HG03097 (cell line): ENCODE data around the gene FALEC.

Experiments used
- ATAC-seq: cut with Tn5 transposase; IDR thresholded peaks from one replicate; pipeline ENCODE4 v1.9.1; 2021; ENCODE audit not compliant: unreplicated experiment, low FRiP score

The FALEC gene

DNA sequence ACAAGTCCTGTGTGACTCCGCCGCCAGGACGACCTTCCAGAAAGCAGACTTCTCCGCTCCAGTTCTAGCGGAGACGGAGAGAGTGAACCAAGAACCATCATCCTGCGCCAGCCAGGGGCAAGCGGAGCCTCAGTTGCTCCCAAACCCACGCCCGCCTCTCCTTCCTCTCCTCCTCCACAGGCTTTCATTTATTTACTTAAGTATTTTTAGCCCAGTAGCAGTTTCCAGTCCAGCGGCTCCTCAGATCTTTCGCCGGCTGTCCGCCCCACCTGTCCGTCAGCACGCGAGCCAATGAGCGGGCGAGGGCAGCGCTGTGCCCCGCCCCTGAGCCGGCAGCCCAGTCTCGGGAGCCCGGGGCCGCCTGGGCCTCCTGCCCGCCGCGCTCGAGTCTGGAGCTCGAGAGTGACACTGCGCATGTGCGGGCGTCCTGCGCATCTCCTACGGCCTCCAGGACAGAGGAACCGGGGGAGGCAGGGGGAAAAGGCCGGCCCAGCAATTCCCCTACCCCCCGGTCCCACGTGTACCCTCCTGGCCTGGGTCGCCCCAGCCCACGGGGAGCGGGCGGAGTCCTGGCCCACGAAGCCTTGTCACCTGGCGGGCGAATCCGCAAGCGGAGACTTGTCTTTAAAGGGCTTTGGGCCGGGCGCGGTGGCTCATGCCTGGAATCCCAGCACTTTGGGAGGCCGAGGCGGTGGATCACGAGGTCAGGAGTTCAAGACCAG, at the start of gene FALEC:
Gene FALEC (plus strand): TSS at position 425 of the 722 bp plus-strand sequence.
- ATAC-seq = peak; percentile 98

DNA sequence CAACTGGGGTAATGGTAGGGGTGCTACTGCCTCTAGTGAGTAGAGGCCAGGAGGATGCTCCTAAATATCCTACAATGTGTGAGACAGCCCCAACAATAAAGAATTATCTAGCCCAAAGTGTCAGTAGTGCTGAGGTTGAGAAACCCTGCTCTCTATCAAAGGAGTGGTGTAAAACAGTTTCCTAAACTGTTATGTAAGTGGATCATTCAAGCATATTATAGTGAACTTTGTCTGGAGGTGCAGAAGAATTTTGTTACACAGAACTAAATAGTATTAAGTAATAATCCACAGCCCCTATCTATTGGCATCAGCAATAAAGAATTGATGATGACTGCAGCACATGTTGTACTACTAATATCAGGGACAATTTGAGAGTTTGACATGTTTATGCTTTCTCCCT, 48.6 kb upstream of the FALEC start:
- ATAC-seq = no peak

DNA sequence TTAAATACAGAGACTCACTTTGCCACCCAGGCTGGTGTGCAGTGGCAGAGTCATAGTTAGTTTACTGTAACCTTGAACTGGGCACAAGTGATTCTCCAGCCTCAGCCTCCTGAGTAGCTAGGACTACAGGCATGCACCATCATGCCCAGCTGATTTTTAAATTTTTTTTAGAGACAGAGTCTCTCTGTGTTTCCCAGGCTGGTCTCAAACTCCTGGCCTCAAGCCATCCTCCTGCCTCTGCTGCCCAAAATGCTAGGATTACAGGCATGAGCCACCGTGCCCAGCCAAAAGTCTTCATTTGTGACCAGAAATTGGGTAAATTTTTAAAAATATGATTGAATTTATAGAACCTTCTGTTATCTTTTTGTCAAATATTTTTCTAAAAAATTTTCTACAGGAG, 46.3 kb upstream of the FALEC start:
- no peak for ATAC-seq

DNA sequence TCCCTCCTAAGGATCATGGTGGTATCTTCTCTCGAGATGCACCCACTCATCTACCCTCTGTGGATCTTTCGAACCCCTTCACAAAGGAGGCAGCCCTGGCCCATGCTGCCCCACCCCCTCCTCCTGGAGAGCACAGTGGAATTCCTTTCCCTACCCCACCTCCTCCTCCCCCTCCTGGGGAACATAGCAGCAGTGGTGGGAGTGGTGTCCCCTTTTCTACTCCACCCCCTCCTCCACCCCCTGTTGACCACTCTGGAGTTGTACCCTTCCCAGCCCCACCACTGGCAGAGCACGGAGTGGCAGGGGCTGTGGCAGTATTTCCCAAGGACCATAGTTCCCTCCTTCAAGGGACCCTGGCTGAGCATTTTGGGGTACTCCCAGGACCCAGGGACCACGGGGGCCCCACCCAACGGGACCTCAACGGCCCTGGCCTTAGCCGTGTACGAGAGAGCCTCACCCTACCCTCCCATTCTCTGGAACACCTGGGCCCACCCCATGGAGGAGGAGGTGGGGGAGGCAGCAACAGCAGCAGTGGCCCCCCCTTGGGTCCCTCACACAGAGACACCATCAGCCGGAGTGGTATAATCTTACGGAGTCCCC, 42.9 kb upstream of the FALEC start:
- no peak for ATAC-seq

DNA sequence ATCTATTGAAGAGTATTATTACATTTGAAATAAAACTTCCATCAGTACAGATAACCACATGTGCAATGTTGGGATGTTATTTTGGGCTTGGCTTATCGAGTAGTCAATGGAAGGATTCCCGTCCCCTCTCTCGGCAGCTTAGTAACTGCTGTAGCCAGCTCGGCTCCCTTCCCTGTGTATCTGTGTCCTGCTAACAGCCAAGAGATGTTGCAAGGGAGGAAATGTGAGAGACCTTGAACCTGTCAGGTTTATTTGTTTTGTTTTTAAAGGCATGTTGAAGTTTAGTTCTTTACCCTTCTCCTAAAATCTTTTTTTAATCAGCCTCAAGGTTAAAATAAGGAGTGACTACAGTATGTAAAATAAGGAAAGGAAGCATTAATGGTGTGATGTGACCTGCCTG, 41.9 kb upstream of the FALEC start:
- no peak for ATAC-seq

DNA sequence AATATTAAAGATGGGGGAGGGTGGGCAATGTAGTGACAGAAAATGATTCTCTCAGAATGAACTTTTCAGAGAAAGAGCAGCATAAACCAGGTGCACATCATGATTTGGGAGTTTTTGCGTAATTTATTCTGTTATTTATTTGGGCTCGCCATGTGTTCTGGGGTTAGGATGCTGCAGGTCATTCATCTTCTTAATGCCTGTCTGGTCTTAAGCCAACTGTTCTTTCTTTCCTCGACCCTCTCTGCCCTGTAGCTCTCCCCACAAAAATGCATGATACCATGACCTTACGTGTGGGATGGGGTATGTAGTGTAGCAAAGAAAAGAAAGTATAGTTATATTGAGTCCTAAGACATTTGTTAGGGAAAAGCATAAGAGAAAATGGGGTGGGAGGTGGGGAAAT, 40.7 kb upstream of the FALEC start:
- ATAC-seq = no peak

DNA sequence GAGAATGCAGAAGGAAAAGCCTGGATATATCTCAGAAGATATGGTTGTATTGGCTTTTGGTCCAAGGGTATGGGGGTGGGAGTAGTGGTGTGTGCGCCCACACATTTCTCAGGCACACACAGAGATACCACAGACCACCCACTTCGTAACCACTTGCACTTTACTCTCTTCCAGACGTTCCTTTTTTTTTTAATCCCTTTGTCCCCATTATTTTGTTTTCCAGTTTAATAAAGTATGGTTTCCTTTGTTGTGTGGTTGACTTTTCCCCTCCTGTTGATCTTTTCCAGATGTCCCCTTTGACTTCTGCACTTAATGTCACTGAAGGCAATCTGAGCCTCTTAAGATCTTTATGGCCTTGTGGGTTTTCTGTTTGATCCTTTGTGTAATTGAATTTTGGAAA, 38.8 kb upstream of the FALEC start:
- no peak for ATAC-seq

DNA sequence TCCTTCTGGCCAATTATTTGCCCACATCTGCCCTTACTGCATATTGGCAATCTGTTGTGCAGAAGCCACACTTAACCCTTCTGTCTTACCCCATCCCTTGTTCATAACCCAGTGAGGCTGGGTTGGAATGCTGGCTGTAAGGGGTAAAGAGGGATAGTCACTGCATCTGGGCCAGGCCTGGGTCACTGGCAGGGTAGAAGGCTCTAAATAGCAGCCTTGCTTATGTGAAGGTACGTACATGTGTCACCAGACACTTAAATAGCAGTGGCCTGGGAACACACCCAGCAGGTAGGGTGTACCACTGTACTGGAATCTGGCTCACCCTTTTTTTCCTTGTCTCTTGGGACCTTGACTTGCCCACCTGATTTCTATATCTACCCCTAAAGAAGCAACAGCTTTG, 38.2 kb upstream of the FALEC start:
- no peak for ATAC-seq

DNA sequence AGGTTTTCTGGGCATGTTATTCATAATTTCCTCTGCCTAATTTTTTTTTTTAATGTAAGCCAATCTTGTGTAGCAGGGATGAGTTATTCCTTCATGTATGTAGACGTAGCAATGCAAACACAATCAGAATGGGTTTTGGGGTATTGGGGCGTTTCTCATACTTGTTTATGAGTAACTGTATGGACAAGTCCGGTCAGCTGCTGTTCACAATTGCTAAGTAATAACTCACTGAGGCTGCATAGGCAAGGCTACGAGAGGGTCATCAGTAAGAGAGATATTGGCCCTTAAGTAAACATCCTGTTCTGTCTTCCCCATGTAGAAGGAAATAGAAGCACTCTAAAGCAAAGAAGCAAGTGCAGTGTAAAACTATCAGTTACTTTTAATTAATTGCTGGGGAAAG, 37.8 kb upstream of the FALEC start:
- no peak for ATAC-seq

DNA sequence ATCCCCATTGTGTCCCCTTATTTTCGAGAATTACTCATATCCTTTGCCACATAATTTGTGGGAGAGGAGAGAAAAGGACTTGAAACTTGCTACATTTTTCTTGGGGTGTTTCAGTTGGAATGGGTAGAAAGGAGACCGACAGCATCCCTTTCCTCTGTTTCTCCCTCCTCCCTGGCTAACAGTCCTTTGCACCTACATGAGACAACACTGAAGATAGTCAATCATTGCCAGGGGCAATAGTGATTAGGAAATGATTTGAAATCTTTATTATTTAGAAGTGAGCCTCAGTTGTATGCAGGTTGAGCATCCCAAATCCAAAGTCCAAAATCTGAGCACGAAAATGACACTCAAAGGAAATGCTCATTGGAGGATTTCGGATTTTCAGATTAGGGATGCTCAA, 36.2 kb upstream of the FALEC start:
- no peak for ATAC-seq

DNA sequence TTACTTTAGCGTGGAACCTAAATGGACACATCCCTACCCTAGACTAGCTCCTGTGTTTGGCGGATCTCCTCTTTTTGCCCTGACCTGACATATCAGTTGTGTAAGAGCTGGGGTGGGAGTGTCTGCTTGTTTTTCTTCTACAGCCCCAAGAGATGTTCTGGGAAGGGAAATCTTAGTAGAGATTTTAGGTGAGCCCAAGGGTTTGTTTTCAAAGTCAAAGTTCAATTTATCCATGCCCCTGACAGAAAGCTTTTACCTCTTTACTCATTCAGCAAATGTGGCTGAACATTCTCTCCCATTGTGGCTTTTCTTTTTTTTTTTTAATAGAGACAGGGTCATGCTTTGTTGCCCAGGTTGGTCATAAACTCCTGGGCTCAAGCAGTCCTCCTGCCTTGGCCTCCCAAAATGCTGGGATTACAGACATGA, 35.6 kb upstream of the FALEC start:
- no peak for ATAC-seq

DNA sequence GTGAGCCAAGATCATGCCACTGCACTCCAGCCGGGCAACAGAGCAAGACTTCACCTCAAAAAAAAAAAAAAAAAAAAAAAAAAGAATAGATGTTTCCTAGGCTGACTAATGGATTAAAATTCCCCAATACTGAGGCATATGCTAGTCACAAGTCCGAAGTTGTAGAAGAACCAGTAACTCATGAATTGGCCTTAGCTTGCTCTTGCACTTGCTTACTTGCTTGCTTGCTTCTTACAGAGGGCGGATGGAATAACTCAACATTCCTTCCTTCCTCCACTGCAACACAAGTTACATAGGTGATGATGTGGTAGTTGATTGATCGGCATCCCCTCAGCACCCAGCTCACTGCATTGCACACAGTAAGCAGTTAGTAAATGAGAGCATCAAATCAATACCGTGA, 31.1 kb upstream of the FALEC start:
- ATAC-seq = no peak

DNA sequence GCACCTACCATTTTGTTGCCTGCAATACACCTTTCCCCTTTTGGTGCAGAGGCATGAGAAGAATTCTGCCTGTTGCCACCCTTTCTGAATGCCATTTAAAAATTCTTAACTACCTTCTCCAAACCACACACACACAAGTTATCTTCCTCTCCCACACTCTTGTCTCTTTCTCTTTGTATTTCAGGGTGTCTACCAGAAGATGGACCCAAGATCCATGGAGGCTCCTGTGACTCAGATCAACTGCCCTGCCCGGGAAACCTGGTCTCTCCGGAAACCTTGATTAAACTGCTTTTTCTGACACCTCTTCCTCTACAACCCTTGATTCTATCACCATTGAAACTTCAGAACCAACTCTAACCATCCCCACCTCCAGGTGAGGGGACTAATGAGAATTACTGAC, 30.7 kb upstream of the FALEC start:
- no peak for ATAC-seq

DNA sequence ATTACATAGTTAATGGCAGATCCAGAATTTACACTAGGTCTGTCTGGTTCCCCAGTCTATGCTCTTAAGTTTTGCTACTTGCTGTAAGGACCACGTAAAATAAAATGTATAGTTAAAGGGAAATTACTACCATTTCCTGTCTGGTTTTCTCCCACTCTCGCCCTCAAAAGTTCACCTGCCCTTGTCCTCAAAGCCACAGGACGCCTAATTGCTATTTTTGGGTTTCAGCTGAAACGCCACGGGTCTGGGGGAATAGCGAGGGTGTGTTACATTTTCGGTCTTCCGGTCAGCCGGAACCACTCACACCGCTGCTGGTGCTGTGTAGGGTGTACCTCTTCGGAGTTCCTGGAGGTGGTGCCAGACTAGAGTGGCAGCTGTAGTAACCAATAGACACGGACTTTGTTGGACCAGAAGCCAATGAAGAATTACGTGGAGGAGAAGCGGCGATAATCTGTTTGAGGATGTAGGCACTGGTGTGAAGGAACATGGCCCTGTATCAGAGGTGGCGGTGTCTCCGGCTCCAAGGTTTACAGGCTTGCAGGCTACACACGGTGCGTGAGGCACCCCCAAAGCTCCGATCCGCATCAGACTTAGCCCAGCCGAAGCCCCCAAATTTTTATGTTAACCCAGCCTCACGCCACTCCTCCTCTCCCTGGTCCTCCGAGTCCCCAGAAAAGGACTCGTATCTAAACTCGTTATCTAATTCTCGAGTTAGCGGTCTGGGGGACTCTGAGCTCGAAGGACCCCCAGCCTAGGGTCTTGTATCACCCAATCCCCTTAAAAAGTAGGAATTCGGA, 28.4 kb upstream of the FALEC start, which contains the start of gene TARS2:
Gene TARS2 (plus strand): TSS at position 454 of the 797 bp plus-strand sequence. CDS start 32 bp downstream, at position 486.
- ATAC-seq = peak; percentile 97

DNA sequence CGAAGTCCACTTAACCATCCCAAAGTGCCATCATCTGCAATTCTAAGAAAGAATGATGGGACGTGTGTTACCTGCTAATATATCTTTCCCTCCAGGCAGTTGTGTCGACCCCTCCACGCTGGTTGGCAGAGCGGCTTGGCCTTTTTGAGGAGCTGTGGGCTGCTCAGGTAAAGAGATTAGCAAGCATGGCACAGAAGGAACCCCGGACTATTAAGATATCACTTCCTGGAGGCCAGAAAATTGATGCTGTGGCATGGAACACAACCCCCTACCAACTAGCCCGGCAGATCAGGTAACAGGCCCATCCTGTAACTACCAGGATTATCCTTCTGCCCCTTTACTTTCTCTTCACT, 27.8 kb upstream of the FALEC start:
- no peak for ATAC-seq

DNA sequence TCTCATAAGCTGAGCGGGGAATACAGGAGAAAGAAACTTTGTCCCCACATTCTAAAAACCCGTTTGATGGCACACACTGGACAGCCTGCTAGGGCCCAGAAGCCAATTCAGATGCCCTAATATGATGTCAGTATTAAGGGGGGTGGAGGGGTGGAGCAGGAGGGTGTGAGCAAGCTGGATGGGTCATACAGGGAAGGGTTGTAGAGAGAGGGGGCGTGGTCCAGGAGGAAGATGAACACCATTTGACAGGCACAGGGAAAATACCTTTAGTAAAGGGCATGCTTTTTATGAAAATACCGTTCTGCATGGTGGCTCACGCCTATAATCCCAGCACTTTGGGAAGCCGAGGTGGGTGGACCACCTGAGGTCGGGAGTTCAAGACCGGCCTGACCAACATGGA, 22.4 kb upstream of the FALEC start:
- ATAC-seq = no peak

DNA sequence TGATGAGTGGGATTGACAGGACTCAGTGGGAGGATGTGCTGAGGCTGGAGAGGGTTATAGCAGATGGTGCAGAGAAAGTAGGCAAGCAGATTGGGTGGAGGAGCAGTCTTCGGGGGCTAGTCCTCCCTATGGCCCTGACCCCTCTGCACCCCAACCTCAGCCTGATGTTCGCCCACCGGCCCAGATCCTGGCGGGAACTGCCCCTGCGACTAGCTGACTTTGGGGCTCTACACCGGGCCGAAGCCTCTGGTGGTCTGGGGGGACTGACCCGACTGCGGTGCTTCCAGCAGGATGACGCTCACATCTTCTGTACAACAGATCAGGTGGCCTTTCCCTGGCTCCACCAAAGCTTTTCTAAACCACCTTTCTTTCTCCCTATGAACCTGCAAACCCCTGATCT, 17.2 kb upstream of the FALEC start:
- ATAC-seq = no peak

DNA sequence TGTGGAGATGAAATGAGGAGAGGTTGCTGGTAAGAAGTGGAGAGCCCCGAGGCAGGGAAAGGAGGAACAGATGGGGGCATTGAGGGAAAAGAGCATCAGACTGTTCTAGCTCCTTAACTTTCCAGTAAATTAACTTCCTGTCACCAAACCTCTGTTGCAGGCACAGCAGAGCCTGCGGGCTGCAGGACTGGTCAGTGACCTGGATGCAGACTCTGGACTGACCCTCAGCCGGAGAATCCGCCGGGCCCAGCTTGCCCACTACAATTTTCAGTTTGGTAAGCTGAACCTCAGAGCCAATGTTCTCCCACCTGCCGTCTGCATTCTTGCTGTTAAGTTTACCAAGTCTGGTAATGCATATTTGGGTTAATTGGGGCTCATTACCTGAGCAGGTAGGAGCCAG, 10.1 kb upstream of the FALEC start:
- no peak for ATAC-seq

DNA sequence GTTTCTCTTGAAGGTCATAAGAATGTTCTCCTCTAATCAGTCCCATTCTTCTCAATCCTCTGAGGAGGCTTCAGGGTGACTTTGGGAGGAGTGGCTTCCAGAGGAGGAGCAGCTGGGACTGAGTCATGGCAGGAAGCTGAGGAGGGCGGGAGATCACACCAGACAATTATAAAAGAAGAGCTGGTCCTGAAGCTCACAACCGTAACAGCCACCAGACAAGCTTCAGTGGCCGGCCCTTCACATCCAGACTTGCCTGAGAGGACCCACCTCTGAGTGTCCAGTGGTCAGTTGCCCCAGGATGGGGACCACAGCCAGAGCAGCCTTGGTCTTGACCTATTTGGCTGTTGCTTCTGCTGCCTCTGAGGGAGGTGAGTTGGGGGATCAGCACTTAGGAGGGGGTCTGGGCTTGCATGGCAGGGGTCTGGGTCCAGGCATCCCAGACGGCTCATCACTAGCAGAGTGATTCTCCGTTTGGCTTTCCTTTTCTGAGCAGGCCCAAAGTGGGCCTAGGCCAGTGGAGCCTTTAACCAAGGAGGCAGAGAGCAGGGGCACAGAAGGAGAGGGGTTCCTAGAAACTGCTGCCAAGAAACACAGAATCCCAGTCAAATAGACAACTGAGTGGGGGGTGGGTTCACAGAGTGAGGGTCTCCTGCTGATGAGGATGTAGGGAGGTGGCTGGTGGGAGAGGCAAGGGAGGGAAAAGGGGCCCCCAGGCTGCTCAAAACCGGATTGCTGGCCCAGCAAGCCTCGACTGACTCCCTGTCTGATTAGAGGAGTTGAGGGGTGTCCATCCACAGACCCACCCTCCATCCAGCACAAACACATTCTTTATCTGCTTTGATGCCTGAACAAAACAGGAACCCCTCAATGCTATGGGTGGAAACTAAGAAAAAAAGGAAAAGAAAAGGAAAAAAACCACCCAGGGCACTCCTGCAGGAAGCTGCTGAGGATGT, 7.4 kb upstream of the FALEC start, which contains the start of gene ECM1:
Gene ECM1 (plus strand): TSS at position 198 of the 953 bp plus-strand sequence. CDS start 101 bp downstream, at position 299.
- ATAC-seq = no peak

DNA sequence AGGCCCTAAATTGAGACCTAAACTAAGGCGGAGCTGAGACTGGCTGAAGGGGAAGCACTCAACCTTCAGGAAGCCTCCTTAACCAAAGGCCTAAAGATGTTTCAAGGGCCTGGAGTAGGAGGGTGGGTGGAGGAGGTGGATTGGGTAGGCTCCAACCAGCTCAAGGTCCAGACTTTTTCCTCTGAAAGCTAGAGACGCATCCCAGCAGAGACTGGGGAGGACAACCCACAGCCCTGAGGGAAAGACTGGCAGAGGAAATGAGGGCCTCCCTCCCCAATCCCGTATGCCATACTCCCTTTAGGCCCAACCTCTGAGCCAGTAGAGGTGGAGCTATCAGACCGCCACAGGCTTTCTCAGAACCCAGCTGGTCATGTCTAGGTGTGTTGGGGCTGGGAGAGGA, 6.6 kb upstream of the FALEC start:
- ATAC-seq = no peak
